Smooth muscle cell of bladder (primary cell): ENCODE data around the gene KCNV2. TPM values are rescaled to one million over a fixed set of nuclear protein-coding genes. Genes with fewer than 3 reads are reported as not detected.

ENCODE experiments used
- total RNA-seq: library from RNA; depleted of rRNA; stranded (reverse); fragments of >200 nt; gene quantifications from 2 replicates; pipeline ENCODE4 v1.2.3, GENCODE V29; 2014

Gene KCNV2
- not detected in 2 replicates for total RNA-seq

DNA sequence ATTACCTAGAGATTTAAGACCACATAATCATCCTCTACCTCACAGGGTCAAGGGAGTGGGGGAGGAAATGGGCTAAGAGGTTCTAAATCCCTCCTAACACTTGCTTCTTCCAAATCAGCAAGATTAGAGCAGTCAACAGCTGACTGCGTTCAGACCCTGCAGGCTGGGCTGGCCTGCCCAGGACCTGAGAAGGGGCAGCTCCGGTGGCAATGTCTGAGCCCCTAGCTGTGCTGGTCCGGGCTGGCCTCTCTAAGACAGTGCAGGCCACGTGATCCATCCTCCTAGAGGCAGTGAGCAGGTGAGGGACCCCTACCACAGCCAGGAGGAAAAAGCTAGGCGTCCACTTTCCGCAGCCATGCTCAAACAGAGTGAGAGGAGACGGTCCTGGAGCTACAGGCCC lies at the start of gene KCNV2:
KCNV2 (plus strand) TSS at position 126 of the 400 bp plus-strand sequence; CDS start at position 356, 230 bp downstream.

Other genes starting within 250 kb of the KCNV2 start
- 35.6 and 44.7 TPM in 2 replicates for gene VLDLR, start 95.7 kb upstream of the KCNV2 start, total RNA-seq
- 55.0 and 59.1 TPM in 2 replicates for gene PUM3, start 126.6 kb downstream of the KCNV2 start, total RNA-seq